Mesenchymal stem cell (in vitro differentiated cells and primary cell): ENCODE data around the gene RUNX2.

ENCODE experiments used
- DNase-seq: peaks from one replicate; pipeline ENCODE4 v3.0.0-alpha.2; 2013
- H2AFZ ChIP-seq: one replicate; pipeline ENCODE4 v1.6.1; 2013; ENCODE audit warnings: low read depth, mild to moderate bottlenecking, control low read depth, inconsistent platforms, low read length, moderate library complexity
- H2AK5ac ChIP-seq: 2 replicates; pipeline ENCODE4 v1.6.1; 2013; ENCODE audit warnings: low read length, moderate library complexity, mild to moderate bottlenecking, inconsistent platforms; ENCODE audit not compliant: severe bottlenecking
- H2BK120ac ChIP-seq: one replicate; pipeline ENCODE4 v1.6.1; 2013; ENCODE audit warnings: low read depth, mild to moderate bottlenecking, inconsistent platforms, low read length, moderate library complexity
- H2BK12ac ChIP-seq, 2 experiments: one replicate each; pipeline ENCODE4 v1.6.1; 2013; ENCODE audit warnings: inconsistent platforms in 2 of 2, low read length in 2 of 2, mild to moderate bottlenecking in 2 of 2, moderate library complexity in 2 of 2, control low read depth in 1 of 2
- H2BK15ac ChIP-seq: one replicate; pipeline ENCODE4 v1.6.1; 2013; ENCODE audit warnings: mild to moderate bottlenecking, low read depth, inconsistent platforms; ENCODE audit not compliant: poor library complexity, severe bottlenecking
- H2BK5ac ChIP-seq: 2 replicates; pipeline ENCODE4 v1.6.1; 2013; ENCODE audit warnings: low read depth, mild to moderate bottlenecking, low read length, control low read depth, inconsistent platforms; ENCODE audit not compliant: poor library complexity, severe bottlenecking
- H3K14ac ChIP-seq, 2 experiments: one replicate each; pipeline ENCODE4 v1.6.1; 2013; ENCODE audit warnings: inconsistent platforms in 2 of 2, low read length in 2 of 2, control low read depth in 1 of 2, mild to moderate bottlenecking in 1 of 2, moderate library complexity in 1 of 2
- H3K18ac ChIP-seq, 2 experiments: one replicate each; pipeline ENCODE4 v1.6.1; 2013; ENCODE audit warnings: inconsistent platforms in 2 of 2, low read length in 2 of 2, control low read depth in 1 of 2, low read depth in 1 of 2, mild to moderate bottlenecking in 1 of 2
- H3K23ac ChIP-seq, 2 experiments: one replicate each; pipeline ENCODE4 v1.6.1; 2013; ENCODE audit warnings: inconsistent platforms in 2 of 2, low read length in 2 of 2, mild to moderate bottlenecking in 2 of 2, moderate library complexity in 2 of 2, control low read depth in 1 of 2
- H3K27ac ChIP-seq: 2 replicates; pipeline ENCODE4 v1.5.1; 2013; ENCODE audit warnings: mild to moderate bottlenecking, moderate library complexity, low read length, control low read depth, inconsistent platforms; ENCODE audit not compliant: poor library complexity, severe bottlenecking
- H3K27me3 ChIP-seq, 2 experiments: 2 replicates each; pipeline versions ENCODE4 v1.6.1 to v1.7.0; 2013; ENCODE audit warnings: low read length in 2 of 2, mild to moderate bottlenecking in 2 of 2, moderate library complexity in 2 of 2, control low read depth in 1 of 2, inconsistent platforms in 1 of 2; ENCODE audit not compliant: control insufficient read depth in 1 of 2, insufficient read depth in 1 of 2
- H3K36me3 ChIP-seq, 2 experiments: 2 replicates each; pipeline versions ENCODE4 v1.6.1 to v1.7.0; 2013; ENCODE audit warnings: low read length in 2 of 2, control low read depth in 1 of 2, inconsistent platforms in 1 of 2, low read depth in 1 of 2, mild to moderate bottlenecking in 1 of 2; ENCODE audit not compliant: insufficient read depth in 2 of 2, control insufficient read depth in 1 of 2
- H3K4ac ChIP-seq, 2 experiments: one replicate each; pipeline ENCODE4 v1.6.1; 2013; ENCODE audit warnings: inconsistent platforms in 2 of 2, low read length in 2 of 2, mild to moderate bottlenecking in 2 of 2, moderate library complexity in 2 of 2, control low read depth in 1 of 2, low read depth in 1 of 2
- H3K4me1 ChIP-seq: 2 replicates; pipeline ENCODE4 v1.6.1; 2013; ENCODE audit warnings: low read depth, low read length, control low read depth; ENCODE audit not compliant: control insufficient read depth, insufficient read depth
- H3K4me2 ChIP-seq: 2 replicates; pipeline ENCODE4 v1.6.1; 2013; ENCODE audit warnings: low read length, mild to moderate bottlenecking, inconsistent platforms; ENCODE audit not compliant: poor library complexity, severe bottlenecking
- H3K4me3 ChIP-seq, 2 experiments: 2 replicates each; pipeline versions ENCODE4 v1.5.1 to v1.7.0; 2013; ENCODE audit warnings: low read length in 2 of 2, mild to moderate bottlenecking in 2 of 2, control low read depth in 1 of 2, low read depth in 1 of 2; ENCODE audit not compliant: insufficient read depth in 1 of 2
- H3K79me1 ChIP-seq: replicated peaks from 2 replicates; pipeline ENCODE4 v1.6.1; 2013; ENCODE audit warnings: mild to moderate bottlenecking, control low read depth, low read length, inconsistent platforms; ENCODE audit not compliant: poor library complexity, severe bottlenecking
- H3K9ac ChIP-seq: 2 replicates; pipeline ENCODE4 v1.7.0; 2013; ENCODE audit warnings: mild to moderate bottlenecking, low read length, moderate library complexity
- H3K9me3 ChIP-seq: 2 replicates; pipeline ENCODE4 v1.7.0; 2013; ENCODE audit warnings: mild to moderate bottlenecking, low read length; ENCODE audit not compliant: control insufficient read depth
- H4K8ac ChIP-seq: one replicate; pipeline ENCODE4 v1.6.1; 2013; ENCODE audit warnings: inconsistent platforms, mild to moderate bottlenecking, low read length, moderate library complexity
- H4K91ac ChIP-seq: one replicate; pipeline ENCODE4 v1.6.1; 2013; ENCODE audit warnings: mild to moderate bottlenecking, low read length, inconsistent platforms
- WGBS: methylation state at CpG from one replicate; pipeline ENCODE4 v1.1.7; 2013; ENCODE audit warnings: mixed read lengths; 5-methylcytosine and 5-hydroxymethylcytosine counted together

RUNX2 gene

GRCh38 chr6:45476341-45476740 is 148.2 kb downstream of the RUNX2 start:
- Histone ChIP-seq H2BK5ac (no peak overlapping the region), H2AFZ (no peak overlapping the region), H4K91ac (no peak overlapping the region), H3K27ac (no peak overlapping the region), H3K4me2 (no peak overlapping the region), H3K4ac (no peak overlapping the region), H3K18ac (no peak overlapping the region), H2BK15ac (no peak overlapping the region), H3K4me1 (peaks cover 7% of the 10 kb centered on the region), H4K8ac (no peak overlapping the region), H3K9me3 (no peaks in the 10 kb centered on the region), H2AK5ac (no peak overlapping the region), H3K36me3 (peaks cover 0 to 8% of the 10 kb centered on the region in 2 experiments), H3K4me3 (no peak overlapping the region), H3K23ac (no peak overlapping the region), H2BK120ac (no peak overlapping the region), H2BK12ac (no peak overlapping the region), H3K9ac (no peak overlapping the region), H3K14ac (no peak overlapping the region), H3K79me1 (peaks cover 1% of the 10 kb centered on the region), H3K27me3 (no peaks in the 10 kb centered on the region)
- no peak for DNase-seq
- 100% methylated on average over 1 of the region's 2 CpGs for WGBS

DNA sequence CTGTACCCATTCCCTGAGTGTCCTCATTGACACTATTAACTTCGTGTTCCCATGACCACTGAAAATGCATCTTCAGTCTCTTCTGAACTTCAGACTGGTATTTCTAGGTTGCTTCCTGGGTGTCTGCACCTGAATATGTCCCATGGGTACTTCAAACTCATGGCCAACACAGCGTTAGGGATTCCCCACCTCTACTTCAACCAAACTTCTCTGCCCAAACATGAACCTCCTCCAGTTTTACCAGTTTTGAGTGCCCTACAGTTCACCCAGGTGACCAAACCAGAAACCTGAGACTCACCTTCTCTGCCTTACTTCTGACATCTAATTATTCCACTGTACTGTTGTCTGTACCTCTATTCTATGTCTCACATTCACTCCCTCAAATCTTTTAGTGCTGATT is 149.1 kb downstream of the RUNX2 start:
- Histone ChIP-seq H4K8ac (peak overlapping the region; percentile 4), H3K27me3 (no peaks in the 10 kb centered on the region), H2BK5ac (no peak overlapping the region), H3K4me3 (no peak overlapping the region), H3K79me1 (peaks cover 3% of the 10 kb centered on the region), H3K4ac (no peak overlapping the region), H3K23ac (no peak overlapping the region), H3K14ac (no peak overlapping the region), H3K4me1 (peaks cover 8% of the 10 kb centered on the region), H3K36me3 (peaks cover 0 to 8% of the 10 kb centered on the region in 2 experiments), H3K9ac (no peak overlapping the region), H2BK120ac (no peak overlapping the region), H2BK12ac (peak overlapping the region in 1 of 2 experiments; percentile 1), H3K27ac (no peak overlapping the region), H3K9me3 (no peaks in the 10 kb centered on the region), H3K4me2 (no peak overlapping the region), H2AFZ (no peak overlapping the region), H3K18ac (peak overlapping the region; percentile 42 to 85), H4K91ac (peak overlapping the region; percentile 29), H2AK5ac (no peak overlapping the region), H2BK15ac (no peak overlapping the region)
- DNase-seq, result no peak
- 86% methylated on average over 2 of the region's 2 CpGs for WGBS

- Histone ChIP-seq H3K27ac (no peak overlapping the region), H2BK12ac (no peak overlapping the region), H3K14ac (no peak overlapping the region), H3K4me1 (peaks cover 7% of the 10 kb centered on the region), H3K4me2 (no peak overlapping the region), H3K23ac (no peak overlapping the region), H2BK5ac (no peak overlapping the region), H3K36me3 (peaks cover 0 to 8% of the 10 kb centered on the region in 2 experiments), H3K9me3 (no peaks in the 10 kb centered on the region), H2AK5ac (no peak overlapping the region), H4K91ac (no peak overlapping the region), H2BK120ac (no peak overlapping the region), H3K18ac (no peak overlapping the region), H4K8ac (peak overlapping the region; percentile 87), H3K9ac (no peak overlapping the region), H2AFZ (no peak overlapping the region), H3K79me1 (peaks cover 3% of the 10 kb centered on the region), H3K27me3 (no peaks in the 10 kb centered on the region), H3K4me3 (no peak overlapping the region), H2BK15ac (no peak overlapping the region), H3K4ac (no peak overlapping the region)
- no peak for DNase-seq
- 76% methylated on average over 2 of the region's 3 CpGs for WGBS
Observed at GRCh38 chr6:45477790-45478189, 149.7 kb downstream of the RUNX2 start.

- Histone ChIP-seq H3K4me1 (peaks cover 7% of the 10 kb centered on the region), H2AFZ (no peak overlapping the region), H3K9me3 (no peaks in the 10 kb centered on the region), H3K18ac (no peak overlapping the region), H3K27me3 (no peaks in the 10 kb centered on the region), H2BK15ac (no peak overlapping the region), H3K27ac (no peak overlapping the region), H3K79me1 (peaks cover 3% of the 10 kb centered on the region), H4K8ac (no peak overlapping the region), H3K36me3 (peaks cover 0 to 8% of the 10 kb centered on the region in 2 experiments), H3K4me3 (no peak overlapping the region), H3K4ac (no peak overlapping the region), H4K91ac (no peak overlapping the region), H2BK12ac (no peak overlapping the region), H3K14ac (no peak overlapping the region), H3K9ac (no peak overlapping the region), H2BK5ac (no peak overlapping the region), H3K23ac (no peak overlapping the region), H3K4me2 (no peak overlapping the region), H2BK120ac (no peak overlapping the region), H2AK5ac (no peak overlapping the region)
- DNase-seq, result peak; percentile 65
- WGBS, result no CpG with 5 or more reads among the region's 2 CpGs
Observed at GRCh38 chr6:45478240-45478639, 150.1 kb downstream of the RUNX2 start.
